LNCAP (cell line): Measurements from ENCODE around the gene TMEM9.

Experiments used
- CTCF ChIP-seq: fragments of 450-650 bp; IDR thresholded peaks from 2 replicates; pipeline ENCODE4 v1.5.1; 2017; ENCODE audit warnings: mild to moderate bottlenecking

The TMEM9 gene

GRCh38 chr1:201128962-201129361 is 25.3 kb downstream of the TMEM9 start:
- no peak for TF ChIP-seq CTCF

GRCh38 chr1:201128476-201128875 is 25.8 kb downstream of the TMEM9 start:
- no peak for TF ChIP-seq CTCF

GRCh38 chr1:201127755-201128455 is 26.4 kb downstream of the TMEM9 start:
- no peak for TF ChIP-seq CTCF

GRCh38 chr1:201126832-201127754 is 27.2 kb downstream of the TMEM9 start, which contains the start of gene ASCL5:
ASCL5 (minus strand) TSS chr1:201127184; CDS start chr1:201115372, 11,812 bp downstream.
- 0 out of 2 replicates have a peak, but pooled peaks have one; percentile 18 for TF ChIP-seq CTCF

GRCh38 chr1:201126463-201126831 is 27.8 kb downstream of the TMEM9 start:
- TF ChIP-seq CTCF: no peak

- TF ChIP-seq CTCF: no peak
Measured at GRCh38 chr1:201125800-201126199, 28.5 kb downstream of the TMEM9 start.

GRCh38 chr1:201125019-201125418 is 29.3 kb downstream of the TMEM9 start:
- TF ChIP-seq CTCF: no peak
